Fibroblast of pulmonary artery (primary cell): ENCODE measurements around the gene RDX.
A peak's percentile ranks its signal among the peaks of the same experiment; 100 is the strongest.

Source experiments
- DNase-seq: peaks from one replicate; pipeline ENCODE4 v3.0.0-alpha.2; 2010; ENCODE audit warnings: low read depth
- H3K4me3 ChIP-seq: replicated peaks from 2 replicates; pipeline ENCODE4 v1.5.1; 2011; ENCODE audit warnings: low read depth, mild to moderate bottlenecking, control low read depth, low read length, moderate library complexity
- TF ChIP-seq, protein P1 (sequence below): IDR thresholded peaks from 2 replicates; pipeline ENCODE4 v1.5.1; 2011; ENCODE audit warnings: mild to moderate bottlenecking, control low read depth, low read length, inconsistent platforms; ENCODE audit errors: missing control alignments

RDX gene

DNA sequence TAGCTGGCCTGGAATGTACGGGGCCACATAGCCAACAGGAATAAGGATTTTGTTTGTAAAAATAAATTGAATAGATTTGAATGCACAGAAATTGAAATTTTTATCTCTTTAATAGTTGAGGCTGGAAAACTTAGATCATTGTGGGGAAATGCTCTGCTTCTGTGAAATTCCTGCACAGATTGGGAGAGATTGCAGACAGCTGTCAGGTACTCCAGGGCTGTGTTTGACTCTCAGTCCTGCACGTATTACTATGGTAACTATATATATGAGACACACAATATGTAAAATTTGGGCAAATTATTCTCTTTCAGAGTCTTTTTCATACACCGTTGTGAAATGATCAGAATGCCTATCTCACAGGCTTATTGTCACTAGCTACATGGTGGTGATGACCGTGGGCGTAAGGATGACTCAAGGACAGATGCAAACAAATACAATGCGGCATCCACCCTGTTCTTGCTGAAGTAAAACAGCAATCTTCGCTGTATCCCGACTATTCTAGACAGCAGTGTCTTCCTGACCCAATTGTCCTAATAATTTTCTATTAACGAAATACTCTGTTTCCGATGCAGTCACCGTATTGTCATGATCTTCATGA lies 123.8 kb downstream of the RDX start:
- no peak for DNase-seq
- no peak overlapping the region for H3K4me3 ChIP-seq
- TF ChIP-seq, protein P1, sequence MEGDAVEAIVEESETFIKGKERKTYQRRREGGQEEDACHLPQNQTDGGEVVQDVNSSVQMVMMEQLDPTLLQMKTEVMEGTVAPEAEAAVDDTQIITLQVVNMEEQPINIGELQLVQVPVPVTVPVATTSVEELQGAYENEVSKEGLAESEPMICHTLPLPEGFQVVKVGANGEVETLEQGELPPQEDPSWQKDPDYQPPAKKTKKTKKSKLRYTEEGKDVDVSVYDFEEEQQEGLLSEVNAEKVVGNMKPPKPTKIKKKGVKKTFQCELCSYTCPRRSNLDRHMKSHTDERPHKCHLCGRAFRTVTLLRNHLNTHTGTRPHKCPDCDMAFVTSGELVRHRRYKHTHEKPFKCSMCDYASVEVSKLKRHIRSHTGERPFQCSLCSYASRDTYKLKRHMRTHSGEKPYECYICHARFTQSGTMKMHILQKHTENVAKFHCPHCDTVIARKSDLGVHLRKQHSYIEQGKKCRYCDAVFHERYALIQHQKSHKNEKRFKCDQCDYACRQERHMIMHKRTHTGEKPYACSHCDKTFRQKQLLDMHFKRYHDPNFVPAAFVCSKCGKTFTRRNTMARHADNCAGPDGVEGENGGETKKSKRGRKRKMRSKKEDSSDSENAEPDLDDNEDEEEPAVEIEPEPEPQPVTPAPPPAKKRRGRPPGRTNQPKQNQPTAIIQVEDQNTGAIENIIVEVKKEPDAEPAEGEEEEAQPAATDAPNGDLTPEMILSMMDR: no peak

GRCh38 chr11:110169738-110170137 lies 126.7 kb downstream of the RDX start:
- DNase-seq: no peak
- H3K4me3 ChIP-seq: no peak overlapping the region
- TF ChIP-seq, protein P1: no peak

DNA sequence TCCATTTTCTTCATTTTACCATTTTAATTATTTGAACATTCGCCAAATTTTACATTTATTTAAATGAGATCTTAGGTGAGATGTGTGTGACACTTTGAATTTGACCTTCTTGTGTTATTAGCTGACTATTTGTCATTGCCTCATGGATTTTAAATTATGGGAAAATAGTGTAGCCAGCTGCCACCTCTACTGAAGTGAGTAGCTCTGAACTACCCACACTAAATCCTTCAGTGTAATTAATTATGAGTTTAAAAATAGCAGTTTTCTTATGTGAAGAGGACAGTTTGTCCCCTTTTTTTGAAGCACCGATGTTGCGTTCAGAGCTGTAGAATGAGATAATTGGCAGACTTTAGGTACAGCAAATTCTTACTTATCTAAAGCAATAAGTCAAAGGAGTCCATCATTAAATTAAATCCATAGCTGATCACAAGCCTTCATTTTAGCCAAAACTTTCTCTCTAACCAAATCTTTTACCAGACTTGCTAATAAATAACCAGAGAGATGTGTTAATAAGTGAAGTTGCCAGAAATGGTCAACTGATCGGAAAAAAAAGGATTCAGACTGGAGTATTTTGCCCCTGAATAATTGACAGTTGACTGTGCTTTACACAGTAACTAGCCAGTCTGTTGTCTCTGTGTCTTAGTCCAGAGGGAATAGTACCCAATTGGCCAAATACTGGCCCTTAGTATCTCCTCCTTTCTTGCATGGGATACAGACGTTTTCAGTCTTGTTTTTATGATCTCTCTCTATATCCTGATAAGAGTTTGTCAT lies 128.2 kb downstream of the RDX start:
- H3K4me3 ChIP-seq: no peak overlapping the region
- DNase-seq: no peak
- TF ChIP-seq, protein P1: no peak

GRCh38 chr11:110165039-110165925 lies 131.1 kb downstream of the RDX start:
- TF ChIP-seq, protein P1: no peak
- H3K4me3 ChIP-seq: no peak overlapping the region
- DNase-seq: no peak

GRCh38 chr11:110162216-110162615 lies 134.2 kb downstream of the RDX start:
- DNase-seq: peak; percentile 31
- TF ChIP-seq, protein P1: no peak

GRCh38 chr11:110161061-110161460 lies 135.4 kb downstream of the RDX start:
- TF ChIP-seq, protein P1: no peak
- H3K4me3 ChIP-seq: no peak overlapping the region
- DNase-seq: no peak

More at GRCh38 chr11:110162216-110162615, 134.2 kb downstream of the RDX start:
- H3K4me3 ChIP-seq: no peak overlapping the region
